ENCODE measurements around the gene ZDHHC6.
"Not testable (repeated sequence)": the region's sequence is repeated elsewhere in the genome, so short reads cannot be mapped to it uniquely, and the experiment has no call there.

The ZDHHC6 gene

DNA sequence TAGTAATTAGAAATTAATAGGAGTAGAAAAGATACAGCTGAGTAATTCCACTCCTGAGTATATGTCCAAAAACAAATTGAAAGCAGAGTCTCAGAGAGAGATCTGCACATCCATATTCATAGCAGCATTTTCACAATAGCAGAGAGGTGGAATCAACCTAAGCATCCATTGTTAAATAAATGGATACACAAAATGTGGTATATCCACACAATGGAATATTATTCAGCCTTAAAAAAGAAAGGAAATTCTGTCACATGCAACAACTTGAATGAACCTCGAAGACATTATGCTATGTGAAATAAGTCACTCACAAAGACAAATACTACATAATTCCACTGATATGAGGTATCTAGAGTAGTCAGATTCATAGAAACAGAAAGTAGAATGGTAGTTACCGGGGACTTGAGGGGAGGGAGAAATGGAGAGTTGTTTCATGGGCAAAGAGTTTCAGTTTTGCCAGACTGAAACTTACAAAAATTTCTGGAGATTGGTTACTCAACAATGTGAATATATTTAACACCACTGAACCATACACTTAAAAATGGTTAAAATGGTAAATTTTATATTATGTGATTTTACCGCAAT lies 18.7 kb upstream of the ZDHHC6 start:
- Histone ChIP-seq H3K9me3 (ENCODE audit: control insufficient read depth, low read depth, low read length) (no peaks in the 10 kb centered on the region), H3K27me3 (ENCODE audit: control insufficient read depth, insufficient read depth, low read length) (no peaks in the 10 kb centered on the region), H3K27ac (ENCODE audit: low read length) (no peak overlapping the region), H3K4me3 (ENCODE audit: low read length) (no peak overlapping the region), H3K9ac (ENCODE audit: low read length) (no peak overlapping the region), H3K36me3 (ENCODE audit: control insufficient read depth, low read depth, low read length) (peaks cover 16% of the 10 kb centered on the region), H3K4me1 (ENCODE audit: control insufficient read depth, low read depth, low read length) (no peaks in the 10 kb centered on the region)

DNA sequence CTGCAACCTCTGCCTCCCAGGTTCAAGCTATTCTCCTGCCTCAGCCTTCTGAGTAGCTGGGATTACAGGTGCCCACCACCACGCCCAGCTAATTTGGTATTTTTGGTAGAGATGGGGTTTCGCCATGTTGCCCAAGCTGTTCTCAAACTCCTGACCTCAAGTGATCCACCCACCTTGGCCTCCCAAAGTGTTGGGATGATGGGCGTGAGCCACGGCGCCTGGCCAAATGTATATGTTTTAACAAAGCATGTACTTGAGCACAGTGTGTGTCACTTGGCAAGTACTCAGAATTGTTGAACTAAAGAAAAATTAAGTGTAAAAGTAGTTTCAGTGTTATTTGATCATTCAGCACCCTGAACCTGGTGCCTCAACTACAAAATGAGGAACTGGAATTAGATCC lies 17.4 kb upstream of the ZDHHC6 start:
- H3K27me3 ChIP-seq (ENCODE audit: control insufficient read depth, insufficient read depth, low read length); H3K9ac ChIP-seq (ENCODE audit: low read length); H3K9me3 ChIP-seq (ENCODE audit: control insufficient read depth, low read depth, low read length); H3K4me1 ChIP-seq (ENCODE audit: control insufficient read depth, low read depth, low read length); H3K4me3 ChIP-seq (ENCODE audit: low read length); H3K27ac ChIP-seq (ENCODE audit: low read length): not testable (repeated sequence)
- peaks cover 16% of the 10 kb centered on the region for H3K36me3 ChIP-seq (ENCODE audit: control insufficient read depth, low read depth, low read length)

- Histone ChIP-seq H3K27ac (ENCODE audit: low read length) (no peak overlapping the region), H3K9me3 (ENCODE audit: control insufficient read depth, low read depth, low read length) (no peaks in the 10 kb centered on the region), H3K4me1 (ENCODE audit: control insufficient read depth, low read depth, low read length) (no peaks in the 10 kb centered on the region), H3K36me3 (ENCODE audit: control insufficient read depth, low read depth, low read length) (peaks cover 16% of the 10 kb centered on the region), H3K9ac (ENCODE audit: low read length) (no peak overlapping the region), H3K4me3 (ENCODE audit: low read length) (no peak overlapping the region), H3K27me3 (ENCODE audit: control insufficient read depth, insufficient read depth, low read length) (no peaks in the 10 kb centered on the region)
Observed at GRCh38 chr10:112461029-112461887, 14.5 kb upstream of the ZDHHC6 start.

GRCh38 chr10:112460366-112460765 lies 13.7 kb upstream of the ZDHHC6 start:
- H3K36me3 ChIP-seq (ENCODE audit: control insufficient read depth, low read depth, low read length): peaks cover 13% of the 10 kb centered on the region
- no peaks in the 10 kb centered on the region for H3K4me1 ChIP-seq (ENCODE audit: control insufficient read depth, low read depth, low read length)

DNA sequence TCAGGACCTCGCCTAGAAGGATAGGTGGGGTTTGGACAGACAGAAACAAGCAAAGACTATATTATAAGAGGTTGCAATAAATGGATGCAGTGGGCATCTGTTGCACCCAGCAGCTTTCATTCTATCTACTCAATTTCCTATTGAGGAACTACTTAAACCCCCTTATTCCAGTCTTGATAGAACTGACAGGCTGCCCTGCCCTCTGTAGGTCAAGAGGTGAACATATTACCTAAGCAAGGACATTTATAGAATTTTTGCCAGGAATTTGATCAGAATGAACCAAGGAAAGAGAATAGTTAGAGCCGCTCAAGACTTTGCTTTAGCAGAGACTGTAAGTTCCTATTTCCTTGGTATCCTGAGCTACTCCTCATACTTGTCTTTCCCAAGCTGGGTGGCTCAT lies 9.8 kb upstream of the ZDHHC6 start:
- Histone ChIP-seq H3K27ac (ENCODE audit: low read length) (no peak overlapping the region), H3K36me3 (ENCODE audit: control insufficient read depth, low read depth, low read length) (peaks cover 3% of the 10 kb centered on the region), H3K9me3 (ENCODE audit: control insufficient read depth, low read depth, low read length) (no peaks in the 10 kb centered on the region), H3K27me3 (ENCODE audit: control insufficient read depth, insufficient read depth, low read length) (no peaks in the 10 kb centered on the region), H3K9ac (ENCODE audit: low read length) (no peak overlapping the region), H3K4me3 (ENCODE audit: low read length) (no peak overlapping the region), H3K4me1 (ENCODE audit: control insufficient read depth, low read depth, low read length) (no peaks in the 10 kb centered on the region)

More at GRCh38 chr10:112460366-112460765, 13.7 kb upstream of the ZDHHC6 start:
- H3K27ac ChIP-seq (ENCODE audit: low read length): no peak overlapping the region
- no peaks in the 10 kb centered on the region for H3K9me3 ChIP-seq (ENCODE audit: control insufficient read depth, low read depth, low read length)
- H3K4me3 ChIP-seq (ENCODE audit: low read length): no peak overlapping the region
- H3K27me3 ChIP-seq (ENCODE audit: control insufficient read depth, insufficient read depth, low read length): no peaks in the 10 kb centered on the region
- no peak overlapping the region for H3K9ac ChIP-seq (ENCODE audit: low read length)

DNA sequence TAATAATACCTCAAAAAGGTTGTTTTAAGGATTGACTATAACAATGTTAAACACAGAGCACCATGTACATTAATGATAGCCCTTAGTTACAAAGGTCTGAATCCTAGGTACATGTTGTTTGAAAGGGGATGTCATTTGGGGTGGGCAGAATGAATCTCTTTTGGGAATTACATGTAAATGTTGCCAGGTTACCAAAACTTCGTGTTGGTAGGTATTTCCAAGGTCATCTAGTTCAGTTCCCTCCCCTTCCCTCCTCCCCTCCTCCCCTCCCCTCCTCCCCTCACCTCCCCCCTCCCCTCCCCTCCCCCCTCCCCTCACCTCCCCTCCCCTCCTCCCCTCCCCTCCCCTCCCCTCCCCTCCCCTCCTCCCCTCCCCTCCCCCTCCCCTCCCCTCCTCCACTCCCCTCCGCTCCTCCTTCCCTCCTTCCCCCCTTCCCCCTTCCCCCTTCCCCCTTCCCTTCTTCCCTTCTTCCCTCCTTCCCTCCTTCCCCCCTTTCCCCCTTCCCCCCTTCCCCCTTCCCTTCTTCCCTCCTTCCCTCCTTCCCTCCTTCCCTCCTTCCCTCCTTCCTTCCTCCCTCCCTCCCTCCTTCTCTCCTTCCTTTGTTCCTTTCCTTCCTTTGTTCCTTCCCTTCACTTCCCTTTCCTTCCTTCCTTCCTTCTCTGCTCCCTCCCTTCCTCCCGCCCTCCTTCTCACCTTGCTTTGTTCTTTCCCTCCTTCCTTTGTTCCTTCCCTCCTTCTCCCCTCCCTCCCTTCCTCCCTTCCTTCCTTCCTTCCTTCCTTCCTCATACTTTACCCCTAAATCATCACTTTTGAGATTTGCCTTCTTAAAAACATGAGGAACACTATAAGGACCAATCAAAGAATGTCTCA lies 8.4 kb upstream of the ZDHHC6 start:
- no peaks in the 10 kb centered on the region for H3K4me1 ChIP-seq (ENCODE audit: control insufficient read depth, low read depth, low read length)
- no peaks in the 10 kb centered on the region for H3K27me3 ChIP-seq (ENCODE audit: control insufficient read depth, insufficient read depth, low read length)
- H3K27ac ChIP-seq (ENCODE audit: low read length): no peak overlapping the region
- H3K9me3 ChIP-seq (ENCODE audit: control insufficient read depth, low read depth, low read length): no peaks in the 10 kb centered on the region
- no peak overlapping the region for H3K4me3 ChIP-seq (ENCODE audit: low read length)
- H3K36me3 ChIP-seq (ENCODE audit: control insufficient read depth, low read depth, low read length): no peaks in the 10 kb centered on the region
- no peak overlapping the region for H3K9ac ChIP-seq (ENCODE audit: low read length)

DNA sequence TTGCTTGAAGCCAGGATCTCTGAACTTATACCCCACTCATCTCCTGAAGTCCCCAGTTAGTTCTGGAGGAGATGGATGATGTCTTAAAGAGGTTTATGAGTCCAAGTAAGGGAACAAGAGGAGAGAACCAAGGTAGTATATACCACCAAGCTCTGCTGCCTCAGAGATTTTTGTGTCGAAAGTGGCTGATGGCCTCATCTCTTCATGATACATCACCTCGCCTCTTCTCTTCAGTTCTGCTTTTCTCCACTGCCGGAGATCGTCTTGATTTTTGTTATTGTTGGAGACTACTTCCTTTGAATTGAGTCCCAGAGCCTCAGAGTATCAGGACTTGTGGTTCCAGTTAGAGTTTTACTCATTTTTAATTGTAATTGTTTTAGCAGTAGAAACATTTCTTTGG lies 2.2 kb upstream of the ZDHHC6 start:
- no peaks in the 10 kb centered on the region for H3K27me3 ChIP-seq (ENCODE audit: control insufficient read depth, insufficient read depth, low read length)
- H3K4me3 ChIP-seq (ENCODE audit: low read length): no peak overlapping the region
- H3K36me3 ChIP-seq (ENCODE audit: control insufficient read depth, low read depth, low read length): peaks cover 16% of the 10 kb centered on the region
- H3K9ac ChIP-seq (ENCODE audit: low read length): no peak overlapping the region
- no peaks in the 10 kb centered on the region for H3K9me3 ChIP-seq (ENCODE audit: control insufficient read depth, low read depth, low read length)
- H3K4me1 ChIP-seq (ENCODE audit: control insufficient read depth, low read depth, low read length): no peaks in the 10 kb centered on the region
- no peak overlapping the region for H3K27ac ChIP-seq (ENCODE audit: low read length)

- peak overlapping the region; percentile 99 for H3K4me3 ChIP-seq (ENCODE audit: low read length)
- no peak overlapping the region for H3K27ac ChIP-seq (ENCODE audit: low read length)
- no peaks in the 10 kb centered on the region for H3K4me1 ChIP-seq (ENCODE audit: control insufficient read depth, low read depth, low read length)
- no peaks in the 10 kb centered on the region for H3K9me3 ChIP-seq (ENCODE audit: control insufficient read depth, low read depth, low read length)
- peak overlapping the region; percentile 98 for H3K9ac ChIP-seq (ENCODE audit: low read length)
- H3K36me3 ChIP-seq (ENCODE audit: control insufficient read depth, low read depth, low read length): peaks cover 21% of the 10 kb centered on the region
- H3K27me3 ChIP-seq (ENCODE audit: control insufficient read depth, insufficient read depth, low read length): no peaks in the 10 kb centered on the region
Observed at GRCh38 chr10:112447620-112447928, 860 bp upstream of the ZDHHC6 start.

- H3K27ac ChIP-seq (ENCODE audit: low read length): peak overlapping the region; percentile 99
- H3K4me3 ChIP-seq (ENCODE audit: low read length): peak overlapping the region; percentile 99
- H3K4me1 ChIP-seq (ENCODE audit: control insufficient read depth, low read depth, low read length): no peaks in the 10 kb centered on the region
Observed at GRCh38 chr10:112446055-112446854, 459 bp downstream of the ZDHHC6 start.

DNA sequence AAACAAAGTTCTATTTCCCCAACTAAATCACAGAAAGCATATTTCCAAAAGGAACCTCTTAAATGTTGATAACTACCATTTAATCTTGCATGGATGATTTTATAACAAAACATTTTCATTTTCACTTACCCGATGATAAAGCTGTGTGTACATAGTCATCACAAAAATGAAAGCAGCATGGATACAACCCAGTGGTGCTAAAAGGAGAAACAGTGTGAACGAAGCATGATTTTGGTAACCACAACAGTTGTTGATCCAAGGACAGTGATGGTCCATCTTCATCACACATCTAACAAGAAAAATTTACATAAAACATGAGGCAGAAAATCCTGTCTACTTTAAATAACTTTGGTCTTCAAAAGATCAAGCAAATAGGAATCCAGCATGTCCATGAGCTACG lies 4.7 kb downstream of the ZDHHC6 start:
- H3K36me3 ChIP-seq (ENCODE audit: control insufficient read depth, low read depth, low read length): peaks cover 57% of the 10 kb centered on the region
- no peak overlapping the region for H3K4me3 ChIP-seq (ENCODE audit: low read length)
- H3K9ac ChIP-seq (ENCODE audit: low read length): no peak overlapping the region
- no peaks in the 10 kb centered on the region for H3K9me3 ChIP-seq (ENCODE audit: control insufficient read depth, low read depth, low read length)
- H3K27ac ChIP-seq (ENCODE audit: low read length): no peak overlapping the region
- H3K4me1 ChIP-seq (ENCODE audit: control insufficient read depth, low read depth, low read length): no peaks in the 10 kb centered on the region
- H3K27me3 ChIP-seq (ENCODE audit: control insufficient read depth, insufficient read depth, low read length): no peaks in the 10 kb centered on the region

More at GRCh38 chr10:112446055-112446854, 459 bp downstream of the ZDHHC6 start:
- Histone ChIP-seq H3K9ac (ENCODE audit: low read length) (peak overlapping the region; percentile 98), H3K27me3 (ENCODE audit: control insufficient read depth, insufficient read depth, low read length) (no peaks in the 10 kb centered on the region), H3K9me3 (ENCODE audit: control insufficient read depth, low read depth, low read length) (no peaks in the 10 kb centered on the region), H3K36me3 (ENCODE audit: control insufficient read depth, low read depth, low read length) (peaks cover 33% of the 10 kb centered on the region)

GRCh38 chr10:112441520-112441919 lies 5.2 kb downstream of the ZDHHC6 start:
- H3K27ac ChIP-seq (ENCODE audit: low read length): no peak overlapping the region
- H3K9me3 ChIP-seq (ENCODE audit: control insufficient read depth, low read depth, low read length): no peaks in the 10 kb centered on the region
- no peak overlapping the region for H3K9ac ChIP-seq (ENCODE audit: low read length)
- no peaks in the 10 kb centered on the region for H3K27me3 ChIP-seq (ENCODE audit: control insufficient read depth, insufficient read depth, low read length)
- H3K4me3 ChIP-seq (ENCODE audit: low read length): no peak overlapping the region
- H3K36me3 ChIP-seq (ENCODE audit: control insufficient read depth, low read depth, low read length): peaks cover 60% of the 10 kb centered on the region
- H3K4me1 ChIP-seq (ENCODE audit: control insufficient read depth, low read depth, low read length): no peaks in the 10 kb centered on the region

Measured in iPS-18a (cell line).